ENCODE measurements around the gene CNOT4.
A peak's percentile ranks its signal among the peaks of the same experiment; 100 is the strongest.

Gene CNOT4

DNA sequence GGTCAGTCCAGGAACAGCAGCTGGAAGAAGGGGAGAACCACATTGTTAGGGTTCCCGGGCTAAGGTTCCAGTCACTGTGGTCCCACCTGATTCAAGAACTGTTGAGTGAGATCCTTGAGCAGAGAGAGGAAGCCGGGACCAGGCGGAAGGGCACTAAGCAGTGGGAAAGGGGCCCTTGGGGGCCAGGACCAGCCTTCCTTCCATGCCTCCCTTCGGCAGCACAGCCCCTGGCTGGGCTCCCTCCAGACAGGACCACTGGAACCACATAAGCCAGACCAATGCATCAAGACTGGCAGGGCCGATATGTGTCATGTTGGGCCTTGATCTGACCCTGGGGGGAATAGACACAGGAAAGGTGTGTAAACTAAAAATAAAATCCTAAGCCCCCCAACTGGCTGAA is 172.4 kb downstream of the CNOT4 start:
- H3K4ac ChIP-seq (ENCODE audit: low read depth, low read length) = no peak overlapping the region
- H3K14ac ChIP-seq (ENCODE audit: low read length) = no peak overlapping the region
- H3K36me3 ChIP-seq (ENCODE audit: control insufficient read depth in 1 of 2, insufficient read depth in 2 of 2, low read length in 2 of 2) = no peaks in the 10 kb centered on the region
- no peak overlapping the region for H4K12ac ChIP-seq (ENCODE audit: low read depth, low read length)
- H2AK5ac ChIP-seq (ENCODE audit: low read length) = no peak overlapping the region
- H3K4me3 ChIP-seq (ENCODE audit: low read depth, low read length) = no peak overlapping the region
- no peaks in the 10 kb centered on the region for H3K27me3 ChIP-seq (ENCODE audit: insufficient read depth, low read length)
- H3K23ac ChIP-seq (ENCODE audit: low read length) = no peak overlapping the region
- no peak overlapping the region for H4K8ac ChIP-seq (ENCODE audit: low read depth, low read length)
- H3K27ac ChIP-seq (ENCODE audit: low read depth, low read length) = no peak overlapping the region
- no peak overlapping the region for H2BK5ac ChIP-seq (ENCODE audit: low read depth, low read length, poor library complexity)
- H2BK12ac ChIP-seq (ENCODE audit: low read length) = no peak overlapping the region
- no CpG with 5 or more reads among the region's 5 CpGs for WGBS (ENCODE audit: extremely low coverage, insufficient coverage, insufficient read length)
- H3K4me2 ChIP-seq (ENCODE audit: low read length) = no peak overlapping the region
- H3K9me3 ChIP-seq (ENCODE audit: insufficient read depth, low read depth, low read length) = peaks cover 2% of the 10 kb centered on the region
- no peaks in the 10 kb centered on the region for H3K79me2 ChIP-seq (ENCODE audit: control insufficient read depth, insufficient read depth, low read length, poor library complexity)
- no peak overlapping the region for H2AFZ ChIP-seq (ENCODE audit: insufficient read depth, low read length, poor library complexity)
- H3K79me1 ChIP-seq (ENCODE audit: low read length) = no peaks in the 10 kb centered on the region
- H3K18ac ChIP-seq (ENCODE audit: low read length) = no peak overlapping the region
- no peak for DNase-seq
- H3K4me1 ChIP-seq (ENCODE audit: control insufficient read depth in 1 of 2, insufficient read depth in 2 of 2, low read length in 2 of 2) = no peaks in the 10 kb centered on the region
- no peak overlapping the region for H4K91ac ChIP-seq (ENCODE audit: low read depth, low read length)
- H2BK120ac ChIP-seq (ENCODE audit: insufficient read depth, low read length, poor library complexity) = no peak overlapping the region
- no peak overlapping the region for H3K9ac ChIP-seq (ENCODE audit: low read length)

DNA sequence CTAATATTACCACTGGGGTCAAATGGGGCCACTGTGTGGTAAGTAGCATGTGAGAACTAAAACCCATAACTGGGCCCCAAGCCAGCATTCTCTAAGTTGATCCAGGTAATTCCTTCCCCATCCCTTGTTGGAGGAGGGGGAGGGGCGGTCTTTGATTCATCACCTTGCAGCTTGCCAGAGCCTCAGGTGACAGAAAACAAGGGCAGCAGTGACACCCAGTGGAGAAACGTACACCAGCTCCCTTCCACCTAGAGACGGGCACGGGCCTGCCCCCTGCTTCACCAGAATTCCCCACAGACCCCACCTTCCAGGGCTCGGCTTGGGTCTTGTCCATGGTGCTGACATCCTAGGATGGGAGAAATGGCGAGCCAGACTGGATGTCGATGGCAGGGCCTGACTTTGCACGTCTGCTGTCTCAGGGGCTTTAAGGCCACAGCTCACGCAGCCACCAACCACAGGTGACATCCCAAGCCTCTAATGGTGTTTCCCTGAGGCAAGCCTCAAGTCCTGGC is 174.2 kb downstream of the CNOT4 start:
- H3K14ac ChIP-seq (ENCODE audit: low read length) = no peak overlapping the region
- no peak overlapping the region for H3K4me3 ChIP-seq (ENCODE audit: low read depth, low read length)
- H3K36me3 ChIP-seq (ENCODE audit: control insufficient read depth in 1 of 2, insufficient read depth in 2 of 2, low read length in 2 of 2) = no peaks in the 10 kb centered on the region
- DNase-seq = peak; percentile 69 to 82
- H3K23ac ChIP-seq (ENCODE audit: low read length) = no peak overlapping the region
- H2AK5ac ChIP-seq (ENCODE audit: low read length) = no peak overlapping the region
- no peak overlapping the region for H4K91ac ChIP-seq (ENCODE audit: low read depth, low read length)
- H4K12ac ChIP-seq (ENCODE audit: low read depth, low read length) = no peak overlapping the region
- H2BK12ac ChIP-seq (ENCODE audit: low read length) = no peak overlapping the region
- no peak overlapping the region for H3K9ac ChIP-seq (ENCODE audit: low read length)
- no peak overlapping the region for H2AFZ ChIP-seq (ENCODE audit: insufficient read depth, low read length, poor library complexity)
- no peak overlapping the region for H3K18ac ChIP-seq (ENCODE audit: low read length)
- H3K4me1 ChIP-seq (ENCODE audit: control insufficient read depth in 1 of 2, insufficient read depth in 2 of 2, low read length in 2 of 2) = no peaks in the 10 kb centered on the region
- no peak overlapping the region for H2BK120ac ChIP-seq (ENCODE audit: insufficient read depth, low read length, poor library complexity)
- no peak overlapping the region for H4K8ac ChIP-seq (ENCODE audit: low read depth, low read length)
- no peaks in the 10 kb centered on the region for H3K79me1 ChIP-seq (ENCODE audit: low read length)
- H3K9me3 ChIP-seq (ENCODE audit: insufficient read depth, low read depth, low read length) = peaks cover 2% of the 10 kb centered on the region
- H2BK5ac ChIP-seq (ENCODE audit: low read depth, low read length, poor library complexity) = no peak overlapping the region
- no CpG with 5 or more reads among the region's 9 CpGs for WGBS (ENCODE audit: extremely low coverage, insufficient coverage, insufficient read length)
- H3K79me2 ChIP-seq (ENCODE audit: control insufficient read depth, insufficient read depth, low read length, poor library complexity) = no peaks in the 10 kb centered on the region
- H3K4ac ChIP-seq (ENCODE audit: low read depth, low read length) = no peak overlapping the region
- H3K27me3 ChIP-seq (ENCODE audit: insufficient read depth, low read length) = no peaks in the 10 kb centered on the region
- no peak overlapping the region for H3K4me2 ChIP-seq (ENCODE audit: low read length)
- no peak overlapping the region for H3K27ac ChIP-seq (ENCODE audit: low read depth, low read length)

DNA sequence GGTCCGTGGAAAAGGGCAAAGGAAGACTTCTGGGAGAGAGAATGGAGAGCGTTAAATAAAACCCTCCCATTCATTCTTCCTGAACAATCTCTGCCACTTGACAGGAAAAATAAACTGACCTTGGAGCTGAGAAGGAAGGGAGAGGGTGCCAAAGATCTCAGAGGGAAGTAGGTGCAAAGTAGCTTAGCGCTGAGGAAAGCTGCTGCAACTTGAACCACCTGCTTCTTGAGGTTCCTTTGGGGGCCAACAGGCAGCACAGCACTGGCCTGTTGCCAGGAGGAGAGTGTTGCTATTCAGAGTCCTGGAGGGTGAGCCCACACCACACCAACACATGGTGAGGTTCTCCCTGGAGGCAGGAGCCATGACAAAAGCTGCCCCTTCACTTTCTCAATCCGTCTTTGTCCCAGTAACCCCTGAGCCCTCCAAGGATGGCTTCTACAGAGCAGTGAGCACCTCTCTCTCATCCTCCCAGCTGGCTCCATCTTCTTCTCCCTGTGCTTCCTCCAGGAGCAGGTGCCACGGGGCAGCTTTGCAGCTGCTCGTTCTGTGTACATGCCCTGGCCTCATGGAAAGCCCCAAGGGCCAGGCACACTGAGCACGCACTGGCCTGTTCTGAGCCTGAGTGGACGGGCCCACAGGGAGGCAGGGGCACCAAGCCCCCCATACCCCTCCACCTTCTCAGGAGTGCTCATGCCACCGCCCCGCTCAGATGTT is 174.9 kb downstream of the CNOT4 start:
- H3K27ac ChIP-seq (ENCODE audit: low read depth, low read length) = no peak overlapping the region
- H3K18ac ChIP-seq (ENCODE audit: low read length) = no peak overlapping the region
- H2BK120ac ChIP-seq (ENCODE audit: insufficient read depth, low read length, poor library complexity) = no peak overlapping the region
- no peaks in the 10 kb centered on the region for H3K4me1 ChIP-seq (ENCODE audit: control insufficient read depth in 1 of 2, insufficient read depth in 2 of 2, low read length in 2 of 2)
- no peak overlapping the region for H2BK12ac ChIP-seq (ENCODE audit: low read length)
- H3K79me1 ChIP-seq (ENCODE audit: low read length) = no peaks in the 10 kb centered on the region
- no peak overlapping the region for H4K91ac ChIP-seq (ENCODE audit: low read depth, low read length)
- no peak for DNase-seq
- no peak overlapping the region for H3K23ac ChIP-seq (ENCODE audit: low read length)
- no peak overlapping the region for H3K9ac ChIP-seq (ENCODE audit: low read length)
- H3K27me3 ChIP-seq (ENCODE audit: insufficient read depth, low read length) = no peaks in the 10 kb centered on the region
- H3K79me2 ChIP-seq (ENCODE audit: control insufficient read depth, insufficient read depth, low read length, poor library complexity) = no peaks in the 10 kb centered on the region
- no peak overlapping the region for H2AFZ ChIP-seq (ENCODE audit: insufficient read depth, low read length, poor library complexity)
- H3K4ac ChIP-seq (ENCODE audit: low read depth, low read length) = no peak overlapping the region
- no peak overlapping the region for H4K8ac ChIP-seq (ENCODE audit: low read depth, low read length)
- no peak overlapping the region for H3K14ac ChIP-seq (ENCODE audit: low read length)
- no peak overlapping the region for H2BK5ac ChIP-seq (ENCODE audit: low read depth, low read length, poor library complexity)
- no peak overlapping the region for H2AK5ac ChIP-seq (ENCODE audit: low read length)
- H3K9me3 ChIP-seq (ENCODE audit: insufficient read depth, low read depth, low read length) = peaks cover 2% of the 10 kb centered on the region
- no peak overlapping the region for H3K4me3 ChIP-seq (ENCODE audit: low read depth, low read length)
- H4K12ac ChIP-seq (ENCODE audit: low read depth, low read length) = no peak overlapping the region
- no peaks in the 10 kb centered on the region for H3K36me3 ChIP-seq (ENCODE audit: control insufficient read depth in 1 of 2, insufficient read depth in 2 of 2, low read length in 2 of 2)
- no peak overlapping the region for H3K4me2 ChIP-seq (ENCODE audit: low read length)
- no CpG with 5 or more reads among the region's 10 CpGs for WGBS (ENCODE audit: extremely low coverage, insufficient coverage, insufficient read length)

- WGBS (ENCODE audit: extremely low coverage, insufficient coverage, insufficient read length) = no CpG with 5 or more reads among the region's 1 CpG
These were observed 176.0 kb downstream of the CNOT4 start for GRCh38 chr7:135333946-135334345.

More at GRCh38 chr7:135333946-135334345, 176.0 kb downstream of the CNOT4 start:
- Histone ChIP-seq H2BK12ac (ENCODE audit: low read length) (no peak overlapping the region), H4K8ac (ENCODE audit: low read depth, low read length) (no peak overlapping the region), H3K4ac (ENCODE audit: low read depth, low read length) (no peak overlapping the region), H3K23ac (ENCODE audit: low read length) (no peak overlapping the region), H4K91ac (ENCODE audit: low read depth, low read length) (no peak overlapping the region), H3K9ac (ENCODE audit: low read length) (no peak overlapping the region), H3K27me3 (ENCODE audit: insufficient read depth, low read length) (no peaks in the 10 kb centered on the region), H3K27ac (ENCODE audit: low read depth, low read length) (no peak overlapping the region), H2BK5ac (ENCODE audit: low read depth, low read length, poor library complexity) (no peak overlapping the region), H4K12ac (ENCODE audit: low read depth, low read length) (no peak overlapping the region), H2AFZ (ENCODE audit: insufficient read depth, low read length, poor library complexity) (no peak overlapping the region), H2AK5ac (ENCODE audit: low read length) (no peak overlapping the region), H3K4me3 (ENCODE audit: low read depth, low read length) (no peak overlapping the region), H3K79me1 (ENCODE audit: low read length) (no peaks in the 10 kb centered on the region), H3K4me2 (ENCODE audit: low read length) (no peak overlapping the region), H3K79me2 (ENCODE audit: control insufficient read depth, insufficient read depth, low read length, poor library complexity) (no peaks in the 10 kb centered on the region), H3K36me3 (ENCODE audit: control insufficient read depth in 1 of 2, insufficient read depth in 2 of 2, low read length in 2 of 2) (no peaks in the 10 kb centered on the region), H3K14ac (ENCODE audit: low read length) (no peak overlapping the region), H3K18ac (ENCODE audit: low read length) (no peak overlapping the region), H2BK120ac (ENCODE audit: insufficient read depth, low read length, poor library complexity) (no peak overlapping the region), H3K4me1 (ENCODE audit: control insufficient read depth in 1 of 2, insufficient read depth in 2 of 2, low read length in 2 of 2) (no peaks in the 10 kb centered on the region), H3K9me3 (ENCODE audit: insufficient read depth, low read depth, low read length) (peaks cover 2% of the 10 kb centered on the region)
- no peak for DNase-seq

All from trophoblast cell (in vitro differentiated cells and primary cell).